WTC11 (cell line): Measurements from ENCODE around the gene STAMBP.

Source experiments
- CTCF ChIP-seq: fragments of 200-600 bp; IDR thresholded peaks from 2 replicates; pipeline ENCODE4 v1.8.0; 2022; ENCODE audit warnings: antibody characterized with exemption
- E2F5 ChIP-seq: sonication (generic); formaldehyde crosslinking; IDR thresholded peaks from 2 replicates; pipeline ENCODE4 v1.8.1; 2022; ENCODE audit warnings: mild to moderate bottlenecking, moderate library complexity, missing genetic modification reagents
- HMGA2 ChIP-seq: fragments of 250-450 bp; sonication (Bioruptor Pico); IDR thresholded peaks from 2 replicates; pipeline ENCODE4 v1.4.0; 2021; ENCODE audit warnings: mild to moderate bottlenecking, moderate library complexity
- MLX ChIP-seq: sonication (generic); formaldehyde crosslinking; IDR thresholded peaks from 2 replicates; pipeline ENCODE4 v1.8.1; 2023; ENCODE audit warnings: mild to moderate bottlenecking, missing genetic modification reagents, moderate library complexity
- RELA ChIP-seq: sonication (generic); formaldehyde crosslinking; IDR thresholded peaks from 2 replicates; pipeline ENCODE4 v1.8.1; 2022; ENCODE audit warnings: missing genetic modification reagents, mild to moderate bottlenecking, borderline replicate concordance
- SOX15 ChIP-seq: fragments of 250-450 bp; sonication (Bioruptor Pico); IDR thresholded peaks from 2 replicates; pipeline ENCODE4 v1.9.0; 2021; ENCODE audit warnings: mild to moderate bottlenecking
- SP1 ChIP-seq: sonication (generic); formaldehyde crosslinking; conservative IDR thresholded peaks from 2 replicates; pipeline ENCODE4 v1.8.1; 2022; ENCODE audit warnings: missing genetic modification reagents
- USF2 ChIP-seq: sonication (generic); formaldehyde crosslinking; IDR thresholded peaks from 2 replicates; pipeline ENCODE4 v1.8.1; 2023; ENCODE audit warnings: mild to moderate bottlenecking, missing genetic modification reagents, moderate library complexity
- ZMAT4 ChIP-seq: fragments of 250-450 bp; sonication (Bioruptor Pico); IDR thresholded peaks from 2 replicates; pipeline ENCODE4 v1.9.0; 2021; ENCODE audit warnings: mild to moderate bottlenecking
- ZNF121 ChIP-seq: sonication (generic); formaldehyde crosslinking; IDR thresholded peaks from 2 replicates; pipeline ENCODE4 v1.8.0; 2023; ENCODE audit warnings: missing genetic modification reagents
- ZNF416 ChIP-seq: fragments of 250-450 bp; sonication (Bioruptor Pico); IDR thresholded peaks from 2 replicates; pipeline ENCODE4 v1.9.0; 2021; ENCODE audit warnings: mild to moderate bottlenecking, inconsistent platforms

- no peak for TF ChIP-seq MLX (CRISPR knock-in tag)
- no peak for TF ChIP-seq CTCF
- no peak for TF ChIP-seq ZNF121 (CRISPR knock-in tag)
- no peak for TF ChIP-seq ZNF416 (CRISPR knock-in tag)
- no peak for TF ChIP-seq HMGA2 (CRISPR knock-in tag)
- no peak for TF ChIP-seq RELA (CRISPR knock-in tag)
- TF ChIP-seq ZMAT4 (CRISPR knock-in tag), result no peak
- no peak for TF ChIP-seq SP1
- no peak for TF ChIP-seq E2F5 (CRISPR knock-in tag)
- TF ChIP-seq SOX15, result no peak
- no peak for TF ChIP-seq USF2 (CRISPR knock-in tag)
Measured at GRCh38 chr2:73897934-73898333, 69.2 kb downstream of the STAMBP start.
